Endodermal cell (in vitro differentiated cells): ENCODE measurements around the gene SMCO3. TPM values are rescaled to one million over a fixed set of nuclear protein-coding genes. Genes with fewer than 3 reads are reported as not detected.

ENCODE experiments used
- DNase-seq: peaks from one replicate; pipeline ENCODE4 v3.0.0-alpha.2; 2017
- H3K27ac ChIP-seq: 2 replicates; pipeline ENCODE4 v1.5.1; 2013; ENCODE audit warnings: mild to moderate bottlenecking, low read depth, low read length, moderate library complexity
- H3K27me3 ChIP-seq: 2 replicates; pipeline ENCODE4 v1.6.1; 2013; ENCODE audit warnings: mild to moderate bottlenecking, low read length, moderate library complexity; ENCODE audit not compliant: insufficient read depth, control insufficient read depth, poor library complexity, severe bottlenecking
- H3K36me3 ChIP-seq: 2 replicates; pipeline ENCODE4 v1.7.0; 2013; ENCODE audit warnings: mild to moderate bottlenecking, low read length, moderate library complexity; ENCODE audit not compliant: control insufficient read depth, insufficient read depth
- H3K4me1 ChIP-seq: one replicate; pipeline ENCODE4 v1.7.0; 2013; ENCODE audit warnings: low read length; ENCODE audit not compliant: control insufficient read depth, insufficient read depth
- H3K4me3 ChIP-seq: 2 replicates; pipeline ENCODE4 v1.5.1; 2013; ENCODE audit warnings: mild to moderate bottlenecking, low read length, moderate library complexity
- H3K9ac ChIP-seq: 2 replicates; pipeline ENCODE4 v1.6.1; 2013; ENCODE audit warnings: mild to moderate bottlenecking, low read length, moderate library complexity; ENCODE audit not compliant: poor library complexity, severe bottlenecking; ENCODE audit errors: extremely low read depth
- H3K9me3 ChIP-seq: 2 replicates; pipeline ENCODE4 v1.6.1; 2013; ENCODE audit warnings: mild to moderate bottlenecking, low read length, moderate library complexity; ENCODE audit not compliant: control insufficient read depth
- H3K27ac Mint-ChIP-seq: 2 replicates; pipeline ENCODE4 v1.8.0; 2020; ENCODE audit warnings: mixed read lengths
- H3K27me3 Mint-ChIP-seq: 2 replicates; pipeline ENCODE4 v1.8.0; 2021; ENCODE audit warnings: mild to moderate bottlenecking, mixed read lengths; ENCODE audit not compliant: insufficient read depth
- H3K36me3 Mint-ChIP-seq: 2 replicates; pipeline ENCODE4 v1.8.0; 2020; ENCODE audit warnings: low read depth, mixed read lengths
- H3K4me1 Mint-ChIP-seq: 2 replicates; pipeline ENCODE4 v1.8.0; 2020; ENCODE audit warnings: mixed read lengths
- H3K4me3 Mint-ChIP-seq: 2 replicates; pipeline ENCODE4 v1.8.0; 2020; ENCODE audit warnings: mild to moderate bottlenecking, moderate library complexity, mixed read lengths
- H3K9me3 Mint-ChIP-seq: 2 replicates; pipeline ENCODE4 v1.8.0; 2020; ENCODE audit warnings: mild to moderate bottlenecking, mixed read lengths
- WGBS, 2 experiments: methylation state at CpG; one replicate each; pipeline versions ENCODE4 v1.1.5 to v1.1.7; 2013; ENCODE audit warnings: missing lambda C conversion rate in 2 of 2, mixed read lengths in 1 of 2; ENCODE audit not compliant: insufficient coverage in 1 of 2, insufficient read length in 1 of 2; 5-methylcytosine and 5-hydroxymethylcytosine counted together
- total RNA-seq, 2 donors: library from RNA; stranded (reverse); fragmentation: NEBNext Ultra II Directional in 1 of 2; extraction: Animal tissue kit (Norgen Biotek cat#: 25700) in 1 of 2; gene quantifications; 2 replicates in 1 of 2; 3 replicates in 1 of 2; pipeline ENCODE4 v1.2.1, GENCODE V29; 2021
- TF ChIP-seq, protein P1 (sequence below): fragments of 200-600 bp; sonication (generic); conservative IDR thresholded peaks from 2 replicates; pipeline ENCODE4 v1.5.0; 2021; ENCODE audit warnings: antibody characterized with exemption, mild to moderate bottlenecking

The SMCO3 gene
- total RNA-seq, 2 donors from 2014 or later: not detected

GRCh38 chr12:14779834-14780233 lies 34.1 kb downstream of the SMCO3 start:
- no peaks in the 10 kb centered on the region for H3K9me3 ChIP-seq
- H3K27ac Mint-ChIP-seq: no peak overlapping the region
- H3K4me3 Mint-ChIP-seq: no peak overlapping the region
- no peaks in the 10 kb centered on the region for H3K27me3 ChIP-seq
- no peaks in the 10 kb centered on the region for H3K27me3 Mint-ChIP-seq
- H3K36me3 Mint-ChIP-seq: peaks cover under 1% of the 10 kb centered on the region
- no peaks in the 10 kb centered on the region for H3K36me3 ChIP-seq
- no peaks in the 10 kb centered on the region for H3K9me3 Mint-ChIP-seq
- WGBS, 2 experiments: 88 to 94% methylated on average over 2 of the region's 2 CpGs
- no peaks in the 10 kb centered on the region for H3K4me1 ChIP-seq
- TF ChIP-seq, protein P1, sequence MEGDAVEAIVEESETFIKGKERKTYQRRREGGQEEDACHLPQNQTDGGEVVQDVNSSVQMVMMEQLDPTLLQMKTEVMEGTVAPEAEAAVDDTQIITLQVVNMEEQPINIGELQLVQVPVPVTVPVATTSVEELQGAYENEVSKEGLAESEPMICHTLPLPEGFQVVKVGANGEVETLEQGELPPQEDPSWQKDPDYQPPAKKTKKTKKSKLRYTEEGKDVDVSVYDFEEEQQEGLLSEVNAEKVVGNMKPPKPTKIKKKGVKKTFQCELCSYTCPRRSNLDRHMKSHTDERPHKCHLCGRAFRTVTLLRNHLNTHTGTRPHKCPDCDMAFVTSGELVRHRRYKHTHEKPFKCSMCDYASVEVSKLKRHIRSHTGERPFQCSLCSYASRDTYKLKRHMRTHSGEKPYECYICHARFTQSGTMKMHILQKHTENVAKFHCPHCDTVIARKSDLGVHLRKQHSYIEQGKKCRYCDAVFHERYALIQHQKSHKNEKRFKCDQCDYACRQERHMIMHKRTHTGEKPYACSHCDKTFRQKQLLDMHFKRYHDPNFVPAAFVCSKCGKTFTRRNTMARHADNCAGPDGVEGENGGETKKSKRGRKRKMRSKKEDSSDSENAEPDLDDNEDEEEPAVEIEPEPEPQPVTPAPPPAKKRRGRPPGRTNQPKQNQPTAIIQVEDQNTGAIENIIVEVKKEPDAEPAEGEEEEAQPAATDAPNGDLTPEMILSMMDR: no peak
- no peak overlapping the region for H3K4me3 ChIP-seq
- no peak for DNase-seq
- H3K27ac ChIP-seq: no peak overlapping the region
- H3K9ac ChIP-seq: no peak overlapping the region
- H3K4me1 Mint-ChIP-seq: peaks cover 24% of the 10 kb centered on the region

DNA sequence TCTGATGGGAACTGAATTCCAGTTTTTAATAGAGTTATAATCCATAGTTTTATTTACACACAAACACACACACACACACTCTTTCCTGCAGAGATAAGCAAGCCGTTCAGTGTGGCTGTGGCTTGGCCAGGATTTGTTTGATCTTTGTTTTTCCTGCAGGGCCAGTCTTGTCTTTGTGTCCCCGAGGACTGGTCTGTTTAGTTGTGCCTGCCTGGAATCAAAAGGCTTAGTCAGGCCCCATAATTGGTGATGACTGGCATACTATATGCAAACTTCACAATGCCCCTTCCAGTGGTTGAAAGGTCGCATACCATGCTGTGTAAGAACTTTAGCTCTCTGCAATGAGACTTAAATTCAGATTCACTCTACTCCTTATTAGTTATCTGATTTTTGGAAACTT lies 36.7 kb downstream of the SMCO3 start:
- Histone ChIP-seq H3K9me3 (no peaks in the 10 kb centered on the region), H3K9ac (no peak overlapping the region), H3K27ac (no peak overlapping the region), H3K4me3 (no peak overlapping the region), H3K4me1 (no peaks in the 10 kb centered on the region), H3K36me3 (no peaks in the 10 kb centered on the region), H3K27me3 (no peaks in the 10 kb centered on the region)
- DNase-seq: peak; percentile 51
- TF ChIP-seq, protein P1: no peak
- no peaks in the 10 kb centered on the region for H3K27me3 Mint-ChIP-seq
- peaks cover 30% of the 10 kb centered on the region for H3K4me1 Mint-ChIP-seq
- no peak overlapping the region for H3K27ac Mint-ChIP-seq
- no peak overlapping the region for H3K4me3 Mint-ChIP-seq
- WGBS, 2 experiments: 38 to 88% methylated on average over 3 of the region's 3 CpGs
- no peaks in the 10 kb centered on the region for H3K9me3 Mint-ChIP-seq
- no peaks in the 10 kb centered on the region for H3K36me3 Mint-ChIP-seq

- no peak for DNase-seq
- H3K27me3 Mint-ChIP-seq: no peaks in the 10 kb centered on the region
- no peaks in the 10 kb centered on the region for H3K9me3 Mint-ChIP-seq
- no peaks in the 10 kb centered on the region for H3K36me3 Mint-ChIP-seq
- peaks cover 38% of the 10 kb centered on the region for H3K4me1 Mint-ChIP-seq
- TF ChIP-seq, protein P1: peak; percentile 58
- no peaks in the 10 kb centered on the region for H3K36me3 ChIP-seq
- H3K27me3 ChIP-seq: no peaks in the 10 kb centered on the region
- H3K27ac Mint-ChIP-seq: no peak overlapping the region
- WGBS, 2 experiments: 93 to 96% methylated on average over 5 of the region's 5 CpGs
- no peak overlapping the region for H3K4me3 ChIP-seq
- H3K4me1 ChIP-seq: no peaks in the 10 kb centered on the region
- no peaks in the 10 kb centered on the region for H3K9me3 ChIP-seq
- peak overlapping the region; percentile 93 for H3K4me3 Mint-ChIP-seq
- no peak overlapping the region for H3K27ac ChIP-seq
- H3K9ac ChIP-seq: no peak overlapping the region
These were observed 37.6 kb downstream of the SMCO3 start for GRCh38 chr12:14776236-14776961.
